Mucosa of descending colon (tissue), 3 donors: Measurements from ENCODE around the gene ELMO1. TPM values are rescaled to one million over a fixed set of nuclear protein-coding genes. Genes with fewer than 3 reads are reported as not detected.
A peak's percentile ranks its signal among the peaks of the same experiment; 100 is the strongest.

Experiments
- ATAC-seq: fragments of 200-7000 bp; cut with Tn5 transposase; one replicate; pipeline ENCODE4 v1.9.1; 2020; ENCODE audit warnings: mild to moderate bottlenecking, moderate library complexity
- DNase-seq, 3 donors: peaks; one replicate each; pipeline ENCODE4 v3.0.0-alpha.2; 2020
- H3K36me3 ChIP-seq: fragments of 200-600 bp; one replicate; pipeline ENCODE4 v1.8.0; 2021; ENCODE audit warnings: low read depth, mild to moderate bottlenecking
- H3K4me1 ChIP-seq: fragments of 200-600 bp; one replicate; pipeline ENCODE4 v1.8.0; 2021; ENCODE audit warnings: low read depth, mild to moderate bottlenecking
- H3K4me3 ChIP-seq: fragments of 200-600 bp; one replicate; pipeline ENCODE4 v1.8.0; 2021; ENCODE audit warnings: mild to moderate bottlenecking
- H3K9me3 ChIP-seq: fragments of 200-600 bp; one replicate; pipeline ENCODE4 v1.8.0; 2021; ENCODE audit warnings: mild to moderate bottlenecking
- intact Hi-C, 2 donors: fragments of 100-400 bp; cut with DNase I in 1 of 2; cut with micrococcal nuclease in 1 of 2; formaldehyde crosslinking; loops; one replicate each; pipeline versions ENCODE4 v1.11.0 to v1.11.1; 2022; cut with DNase I, micrococcal nuclease
- total RNA-seq, 3 donors: library from RNA; stranded (reverse); fragmentation: NEBNext Ultra II Directional in 2 of 3; extraction: Animal tissue kit (Norgen Biotek cat#: 25700) in 2 of 3; gene quantifications; one replicate each; pipeline versions ENCODE4 v1.2.1 to v1.2.4, GENCODE V29; 2021 to 2023
- TF ChIP-seq, protein P1 (sequence below): fragments of 200-600 bp; IDR thresholded peaks from one replicate; pipeline ENCODE4 v1.8.0; 2022; ENCODE audit warnings: antibody characterized with exemption, mild to moderate bottlenecking
- donor health status: DM: no; HTN: no; CAD: no; lungs with moderate emphysema.
- donor health status: DM: no; HTN: no; CAD: no.
- donor health status: DM: no; HTN: yes; CAD: no.

The ELMO1 gene
- total RNA-seq, 3 donors from 2014 or later: 9.7 to 27.2 (median 18.2) TPM

DNA sequence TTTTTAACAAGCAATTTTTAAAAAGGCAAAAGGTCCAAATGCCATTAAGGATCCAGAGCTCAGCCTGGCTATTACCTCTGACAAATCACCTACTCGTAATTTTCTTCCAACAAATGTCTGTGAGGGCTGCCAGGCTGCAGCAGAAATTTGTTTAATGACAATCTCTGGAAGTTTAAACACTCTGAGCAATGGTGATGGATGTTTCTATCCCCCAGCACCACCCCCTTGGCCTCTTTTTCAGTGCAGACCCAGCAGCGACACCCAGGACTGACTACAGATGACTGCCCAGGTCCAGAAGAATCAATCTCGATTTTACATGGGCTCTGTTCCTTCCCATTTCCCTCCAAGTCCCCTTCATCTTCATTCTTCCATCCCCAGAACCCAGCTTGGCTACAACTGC, 523.0 kb downstream of the ELMO1 start:
- DNase-seq: no peak
- intact Hi-C loops: no loop called here
- no peak overlapping the region for H3K4me3 ChIP-seq
- H3K9me3 ChIP-seq: no peaks in the 10 kb centered on the region
- ATAC-seq: no peak
- TF ChIP-seq, protein P1, sequence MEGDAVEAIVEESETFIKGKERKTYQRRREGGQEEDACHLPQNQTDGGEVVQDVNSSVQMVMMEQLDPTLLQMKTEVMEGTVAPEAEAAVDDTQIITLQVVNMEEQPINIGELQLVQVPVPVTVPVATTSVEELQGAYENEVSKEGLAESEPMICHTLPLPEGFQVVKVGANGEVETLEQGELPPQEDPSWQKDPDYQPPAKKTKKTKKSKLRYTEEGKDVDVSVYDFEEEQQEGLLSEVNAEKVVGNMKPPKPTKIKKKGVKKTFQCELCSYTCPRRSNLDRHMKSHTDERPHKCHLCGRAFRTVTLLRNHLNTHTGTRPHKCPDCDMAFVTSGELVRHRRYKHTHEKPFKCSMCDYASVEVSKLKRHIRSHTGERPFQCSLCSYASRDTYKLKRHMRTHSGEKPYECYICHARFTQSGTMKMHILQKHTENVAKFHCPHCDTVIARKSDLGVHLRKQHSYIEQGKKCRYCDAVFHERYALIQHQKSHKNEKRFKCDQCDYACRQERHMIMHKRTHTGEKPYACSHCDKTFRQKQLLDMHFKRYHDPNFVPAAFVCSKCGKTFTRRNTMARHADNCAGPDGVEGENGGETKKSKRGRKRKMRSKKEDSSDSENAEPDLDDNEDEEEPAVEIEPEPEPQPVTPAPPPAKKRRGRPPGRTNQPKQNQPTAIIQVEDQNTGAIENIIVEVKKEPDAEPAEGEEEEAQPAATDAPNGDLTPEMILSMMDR: no peak
- no peaks in the 10 kb centered on the region for H3K36me3 ChIP-seq
- H3K4me1 ChIP-seq: peaks cover 4% of the 10 kb centered on the region

GRCh38 chr7:36925207-36925606, 523.5 kb downstream of the ELMO1 start:
- H3K9me3 ChIP-seq: no peaks in the 10 kb centered on the region
- DNase-seq: no peak

GRCh38 chr7:36923943-36924436, 524.7 kb downstream of the ELMO1 start:
- Histone ChIP-seq H3K36me3 (no peaks in the 10 kb centered on the region), H3K4me3 (no peak overlapping the region), H3K9me3 (no peaks in the 10 kb centered on the region), H3K4me1 (peaks cover 4% of the 10 kb centered on the region)
- intact Hi-C loops: no loop called here
- TF ChIP-seq, protein P1: no peak
- ATAC-seq (peak; percentile 92), DNase-seq (peak in 1 of 3 donors; percentile 40)

More at GRCh38 chr7:36925207-36925606, 523.5 kb downstream of the ELMO1 start:
- Histone ChIP-seq H3K4me3 (no peak overlapping the region), H3K4me1 (peaks cover 4% of the 10 kb centered on the region), H3K36me3 (no peaks in the 10 kb centered on the region)
- no peak for ATAC-seq
- TF ChIP-seq, protein P1: no peak
- intact Hi-C loops: no loop called here

DNA sequence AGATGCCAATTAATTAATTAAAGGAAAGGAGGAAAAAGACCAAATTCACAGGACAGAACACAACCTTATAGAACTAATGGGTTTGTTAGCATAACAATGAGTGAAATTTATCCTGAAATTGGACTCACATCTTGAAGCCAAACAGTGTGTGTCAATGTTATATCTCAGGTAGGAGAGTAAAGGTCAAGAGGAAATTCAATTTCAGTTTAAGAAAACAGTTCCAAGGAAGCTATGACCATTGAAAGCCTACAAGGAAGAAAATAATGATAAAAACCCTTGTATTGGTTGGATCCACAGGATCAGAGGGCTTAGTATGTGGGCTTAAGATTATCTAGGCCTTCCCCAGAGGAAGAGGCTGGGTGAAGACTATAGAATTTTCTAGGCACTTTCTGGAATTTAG, 525.5 kb downstream of the ELMO1 start:
- TF ChIP-seq, protein P1: no peak
- Histone ChIP-seq H3K36me3 (no peaks in the 10 kb centered on the region), H3K9me3 (no peaks in the 10 kb centered on the region), H3K4me3 (no peak overlapping the region), H3K4me1 (peaks cover 4% of the 10 kb centered on the region)
- no peak for DNase-seq
- intact Hi-C loops: no loop called here
- peak; percentile 59 for ATAC-seq

- peaks cover 4% of the 10 kb centered on the region for H3K4me1 ChIP-seq
- H3K36me3 ChIP-seq: no peaks in the 10 kb centered on the region
- no peak overlapping the region for H3K4me3 ChIP-seq
- TF ChIP-seq, protein P1: no peak
- intact Hi-C loops: no loop called here
- DNase-seq (no peak), ATAC-seq (no peak)
- no peaks in the 10 kb centered on the region for H3K9me3 ChIP-seq
Observed at GRCh38 chr7:36920433-36920832, 528.2 kb downstream of the ELMO1 start.

DNA sequence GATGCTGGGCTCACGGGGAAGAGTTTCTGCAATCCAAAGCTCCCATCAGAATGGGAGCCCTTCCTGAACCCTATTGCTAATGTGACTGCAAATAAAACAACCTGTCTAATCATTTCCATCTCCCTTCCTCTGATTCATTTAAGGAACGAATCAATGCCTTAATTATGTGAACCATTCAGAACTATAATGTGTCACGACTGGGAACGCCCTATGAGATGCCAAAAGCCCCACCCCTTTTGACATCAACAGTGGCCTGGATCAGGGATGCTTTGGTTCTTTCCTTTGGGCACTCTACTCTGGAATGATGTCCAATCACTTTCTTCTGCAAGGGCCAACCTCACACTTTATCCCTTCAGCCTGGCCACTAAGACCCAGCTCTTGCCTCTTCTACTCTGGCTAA, 528.9 kb downstream of the ELMO1 start:
- DNase-seq (no peak), ATAC-seq (no peak)
- intact Hi-C loops: no loop called here
- H3K4me1 ChIP-seq: peaks cover 4% of the 10 kb centered on the region
- H3K4me3 ChIP-seq: no peak overlapping the region
- TF ChIP-seq, protein P1: no peak
- H3K36me3 ChIP-seq: no peaks in the 10 kb centered on the region
- H3K9me3 ChIP-seq: no peaks in the 10 kb centered on the region
